Keratinocyte (primary cell): Measurements from ENCODE around the gene ASB10. TPM values are rescaled to one million over a fixed set of nuclear protein-coding genes. Genes with fewer than 3 reads are reported as not detected.

Experiments
- DNase-seq: peaks from one replicate; pipeline ENCODE4 v3.0.0-alpha.2; 2011; ENCODE audit warnings: low read depth, missing footprints, low spot score
- FAIRE-seq: peaks from 2 replicates; lab custom pipeline; 2011; peaks lifted over from hg19 to GRCh38; lab: Jason Lieb, UNC
- H2AFZ ChIP-seq: 2 replicates; pipeline ENCODE4 v1.6.0; 2012; ENCODE audit warnings: low read length, control low read depth, inconsistent platforms; ENCODE audit not compliant: control insufficient read depth
- H3K27ac ChIP-seq: 2 replicates; pipeline ENCODE4 v1.5.1; 2011; ENCODE audit warnings: low read length; ENCODE audit not compliant: control insufficient read depth, insufficient read depth
- H3K27me3 ChIP-seq: 3 replicates; pipeline ENCODE4 v1.6.0; 2011; ENCODE audit warnings: low read length; ENCODE audit not compliant: control insufficient read depth, insufficient read depth; ENCODE audit errors: extremely low read depth
- H3K36me3 ChIP-seq, 2 experiments: 2 replicates in 1 of 2; 3 replicates in 1 of 2; pipeline ENCODE4 v1.5.1; 2011; ENCODE audit warnings: low read length in 2 of 2, mild to moderate bottlenecking in 1 of 2; ENCODE audit not compliant: control insufficient read depth in 2 of 2, insufficient read depth in 2 of 2; ENCODE audit errors: extremely low read depth in 1 of 2
- H3K4me1 ChIP-seq: 3 replicates; pipeline ENCODE4 v1.5.1; 2011; ENCODE audit warnings: low read length; ENCODE audit not compliant: control insufficient read depth, insufficient read depth; ENCODE audit errors: extremely low read depth
- H3K4me2 ChIP-seq: 3 replicates; pipeline ENCODE4 v1.6.0; 2011; ENCODE audit warnings: low read depth, low read length; ENCODE audit not compliant: control insufficient read depth, insufficient read depth; ENCODE audit errors: extremely low read depth
- H3K4me3 ChIP-seq, 3 experiments: fragments of 200-600 bp in 1 of 3; sonication (generic) in 1 of 3; 2 replicates in 2 of 3; 3 replicates in 1 of 3; pipeline ENCODE4 v1.5.1; 2011 to 2016; ENCODE audit warnings: low read length in 3 of 3, mild to moderate bottlenecking in 3 of 3, control low read depth in 2 of 3, inconsistent platforms in 1 of 3, low read depth in 1 of 3, mixed read lengths in 1 of 3, mixed run types in 1 of 3, moderate library complexity in 1 of 3; ENCODE audit not compliant: control insufficient read depth in 2 of 3, insufficient read depth in 2 of 3; ENCODE audit errors: extremely low read depth in 1 of 3
- H3K79me2 ChIP-seq: 2 replicates; pipeline ENCODE4 v1.6.0; 2012; ENCODE audit warnings: low read length; ENCODE audit not compliant: control insufficient read depth, insufficient read depth
- H3K9ac ChIP-seq: 3 replicates; pipeline ENCODE4 v1.6.0; 2011; ENCODE audit warnings: low read length; ENCODE audit not compliant: control insufficient read depth, insufficient read depth; ENCODE audit errors: extremely low read depth
- H3K9me1 ChIP-seq: 3 replicates; pipeline ENCODE4 v1.6.0; 2011; ENCODE audit warnings: low read length; ENCODE audit not compliant: control insufficient read depth, insufficient read depth; ENCODE audit errors: extremely low read depth
- H3K9me3 ChIP-seq: 2 replicates; pipeline ENCODE4 v1.5.1; 2012; ENCODE audit warnings: low read depth, low read length; ENCODE audit not compliant: control insufficient read depth
- H4K20me1 ChIP-seq: 3 replicates; pipeline ENCODE4 v1.6.0; 2011; ENCODE audit warnings: low read length; ENCODE audit not compliant: control insufficient read depth, insufficient read depth; ENCODE audit errors: extremely low read depth
- EZH2 ChIP-seq: IDR thresholded peaks from one replicate; pipeline ENCODE4 v1.6.1; 2012; ENCODE audit warnings: inconsistent platforms, mild to moderate bottlenecking, low read length, moderate library complexity
- dilution Hi-C: fragments of 300-500 bp; cut with MboI; formaldehyde crosslinking; loops from one replicate; pipeline ENCODE4 v1.7.0; 2020; ENCODE audit warnings: low sequenced_read_pairs; ENCODE audit not compliant: extremely low pct_ligation_motif_present
- polyA plus RNA-seq, 5 experiments: library from polyadenylated mRNA; depleted of rRNA in 3 of 5; stranded (reverse) in 3 of 5; stranded (forward) in 1 of 5; unstranded in 1 of 5; fragments of >200 nt; gene quantifications; 1 replicate in 1 of 5; 2 replicates in 3 of 5; 3 replicates in 1 of 5; pipeline versions ENCODE4 v1.2.1 to v1.2.3, GENCODE V29; 2011 to 2012; ENCODE audit warnings: missing spikeins in 2 of 5, low read depth in 1 of 5, low replicate concordance in 1 of 5
- TF ChIP-seq, protein P1 (sequence below), 3 experiments: IDR thresholded peaks in 1 of 3; conservative IDR thresholded peaks in 1 of 3; optimal IDR thresholded peaks in 1 of 3; 2 replicates in 2 of 3; 3 replicates in 1 of 3; pipeline versions ENCODE3 to v1.5.1; 2011; ENCODE audit warnings: low read length in 3 of 3, mild to moderate bottlenecking in 3 of 3, moderate library complexity in 2 of 3, control low read depth in 1 of 3, inconsistent platforms in 1 of 3; ENCODE audit not compliant: insufficient read depth in 2 of 3; ENCODE audit errors: extremely low read depth in 1 of 3

The ASB10 gene
- polyA plus RNA-seq, 1 donor (not counting 4 experiments of a cell fraction or from before 2014, with no cell fraction given), result not detected

DNA sequence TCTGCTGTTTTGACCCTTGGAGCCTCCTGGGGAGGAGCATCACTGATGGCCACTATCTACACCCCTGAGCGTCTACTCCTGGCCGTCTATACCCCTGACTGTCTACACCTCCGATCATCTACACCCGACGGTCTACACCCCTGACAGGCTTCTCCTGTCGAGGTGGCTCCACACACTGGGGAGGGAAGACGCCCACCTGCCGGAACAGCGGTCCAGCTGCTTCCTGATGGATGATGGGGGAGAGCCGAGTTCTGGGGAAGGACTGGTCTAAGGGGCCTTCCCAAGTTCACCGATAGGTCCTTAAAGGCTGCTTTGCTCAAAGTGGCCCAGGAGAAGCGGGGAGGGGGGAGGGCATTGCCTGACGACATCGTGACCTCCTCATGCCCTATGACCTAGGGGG lies 58.9 kb downstream of the ASB10 start:
- Histone ChIP-seq H3K27me3 (no peaks in the 10 kb centered on the region), H3K9ac (no peak overlapping the region), H3K79me2 (peaks cover 23% of the 10 kb centered on the region), H3K9me3 (no peaks in the 10 kb centered on the region), H2AFZ (no peak overlapping the region), H3K4me2 (no peak overlapping the region), H3K4me1 (peaks cover 18% of the 10 kb centered on the region), H3K36me3 (peaks cover 34 to 56% of the 10 kb centered on the region in 2 experiments), H4K20me1 (peaks cover 30% of the 10 kb centered on the region), H3K9me1 (peaks cover 2% of the 10 kb centered on the region), H3K27ac (no peak overlapping the region), H3K4me3 (no peak overlapping the region)
- dilution Hi-C loops, result no loop called here
- no peak for TF ChIP-seq EZH2
- TF ChIP-seq, protein P1, sequence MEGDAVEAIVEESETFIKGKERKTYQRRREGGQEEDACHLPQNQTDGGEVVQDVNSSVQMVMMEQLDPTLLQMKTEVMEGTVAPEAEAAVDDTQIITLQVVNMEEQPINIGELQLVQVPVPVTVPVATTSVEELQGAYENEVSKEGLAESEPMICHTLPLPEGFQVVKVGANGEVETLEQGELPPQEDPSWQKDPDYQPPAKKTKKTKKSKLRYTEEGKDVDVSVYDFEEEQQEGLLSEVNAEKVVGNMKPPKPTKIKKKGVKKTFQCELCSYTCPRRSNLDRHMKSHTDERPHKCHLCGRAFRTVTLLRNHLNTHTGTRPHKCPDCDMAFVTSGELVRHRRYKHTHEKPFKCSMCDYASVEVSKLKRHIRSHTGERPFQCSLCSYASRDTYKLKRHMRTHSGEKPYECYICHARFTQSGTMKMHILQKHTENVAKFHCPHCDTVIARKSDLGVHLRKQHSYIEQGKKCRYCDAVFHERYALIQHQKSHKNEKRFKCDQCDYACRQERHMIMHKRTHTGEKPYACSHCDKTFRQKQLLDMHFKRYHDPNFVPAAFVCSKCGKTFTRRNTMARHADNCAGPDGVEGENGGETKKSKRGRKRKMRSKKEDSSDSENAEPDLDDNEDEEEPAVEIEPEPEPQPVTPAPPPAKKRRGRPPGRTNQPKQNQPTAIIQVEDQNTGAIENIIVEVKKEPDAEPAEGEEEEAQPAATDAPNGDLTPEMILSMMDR (optimal IDR thresholded peaks at IDR 0.05 in 1 of 3, IDR thresholded peaks at IDR 0.05 in 1 of 3, conservative IDR thresholded peaks at IDR 0.05 in 1 of 3; ENCODE audit: extremely low read depth in 1 of 3, insufficient read depth in 2 of 3, low read length in 3 of 3), result no peak
- FAIRE-seq (no peak), DNase-seq (no peak)

DNA sequence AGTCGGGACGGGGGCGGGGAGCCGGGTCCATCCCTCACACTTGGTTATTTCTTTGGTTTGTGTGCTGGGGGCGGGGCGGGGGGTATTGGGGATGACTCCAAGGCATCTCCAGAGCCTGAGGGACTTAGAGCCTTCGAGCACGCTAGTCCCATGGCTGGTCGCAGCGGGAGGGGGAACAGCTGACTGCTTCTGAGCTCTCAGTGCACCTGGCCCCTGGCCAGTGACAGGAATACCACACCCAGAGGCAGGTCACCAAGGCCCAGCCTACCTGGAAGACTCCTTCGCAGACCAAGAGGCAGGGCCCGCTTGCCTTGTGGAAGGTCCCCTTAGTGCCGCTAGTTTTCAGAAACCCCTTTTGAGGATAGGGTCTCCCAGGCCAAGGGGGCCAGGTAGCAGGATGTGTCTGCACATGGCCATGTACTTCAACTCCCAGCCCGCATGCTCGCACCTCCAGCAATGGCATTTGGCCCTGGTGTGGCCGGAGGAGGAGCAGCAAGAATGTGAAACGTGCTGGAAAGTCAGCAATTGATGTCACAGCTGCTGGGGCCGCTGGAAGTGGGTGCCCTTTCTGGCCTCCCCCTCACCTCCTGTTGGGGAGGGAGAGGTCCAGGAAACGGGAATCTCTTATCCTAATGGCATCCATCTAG lies 60.4 kb downstream of the ASB10 start:
- FAIRE-seq, result no peak
- H3K9me1 ChIP-seq, result peaks cover 2% of the 10 kb centered on the region
- no peaks in the 10 kb centered on the region for H3K9me3 ChIP-seq
- dilution Hi-C loops, result no loop called here
- H2AFZ ChIP-seq, result no peak overlapping the region
- no peak overlapping the region for H3K4me2 ChIP-seq
- DNase-seq, result no peak
- H3K4me1 ChIP-seq, result peaks cover 18% of the 10 kb centered on the region
- H3K27ac ChIP-seq, result no peak overlapping the region
- peaks cover 27% of the 10 kb centered on the region for H4K20me1 ChIP-seq
- H3K79me2 ChIP-seq, result peaks cover 23% of the 10 kb centered on the region
- no peaks in the 10 kb centered on the region for H3K27me3 ChIP-seq
- no peak for TF ChIP-seq EZH2
- TF ChIP-seq, protein P1 (optimal IDR thresholded peaks at IDR 0.05 in 1 of 3, IDR thresholded peaks at IDR 0.05 in 1 of 3, conservative IDR thresholded peaks at IDR 0.05 in 1 of 3; ENCODE audit: extremely low read depth in 1 of 3, insufficient read depth in 2 of 3, low read length in 3 of 3), result no peak
- H3K9ac ChIP-seq, result no peak overlapping the region
- peaks cover 40 to 45% of the 10 kb centered on the region in 2 experiments for H3K36me3 ChIP-seq
- H3K4me3 ChIP-seq, result no peak overlapping the region
